Right atrium auricular region (tissue), 2 donors: Measurements from ENCODE around the gene PBRM1. TPM values are rescaled to one million over a fixed set of nuclear protein-coding genes. Genes with fewer than 3 reads are reported as not detected.

ENCODE experiments used
- DNase-seq: peaks from one replicate; pipeline ENCODE4 v3.0.0-alpha.2; 2019; ENCODE audit warnings: low spot score
- H3K27ac ChIP-seq, 2 donors: fragments of 200-600 bp; sonication (generic); 1 replicate in 1 of 2; 2 replicates in 1 of 2; pipeline ENCODE4 v1.5.1; 2016 to 2019
- H3K27me3 ChIP-seq, 2 donors: fragments of 200-600 bp; sonication (generic); one replicate each; pipeline versions ENCODE4 v1.5.1 to v1.6.0; 2017 to 2019
- H3K36me3 ChIP-seq: fragments of 200-600 bp; sonication (generic); one replicate; pipeline ENCODE4 v1.5.1; 2016
- H3K4me1 ChIP-seq, 2 donors: fragments of 200-600 bp; sonication (generic); one replicate each; pipeline versions ENCODE4 v1.5.1 to v1.6.0; 2017 to 2019
- H3K4me3 ChIP-seq, 2 donors: fragments of 200-600 bp; sonication (generic); 1 replicate in 1 of 2; 2 replicates in 1 of 2; pipeline ENCODE4 v1.5.1; 2017 to 2019; ENCODE audit warnings: mild to moderate bottlenecking in 1 of 2, moderate library complexity in 1 of 2
- H3K9me3 ChIP-seq, 2 donors: fragments of 200-600 bp; sonication (generic); one replicate each; pipeline ENCODE4 v1.5.1; 2019
- CTCF ChIP-seq, 2 donors: fragments of 200-600 bp; sonication (generic); IDR thresholded peaks; one replicate each; pipeline ENCODE4 v1.5.1; 2019; ENCODE audit warnings: antibody characterized with exemption in 2 of 2
- total RNA-seq, 2 donors: library from RNA; depleted of rRNA; stranded (reverse); fragments of >200 nt; gene quantifications; one replicate each; pipeline ENCODE4 v1.1.0, GENCODE V29; 2016

Gene PBRM1
- total RNA-seq, 2 donors from 2014 or later = 39.8 to 40.6 TPM

GRCh38 chr3:52663098-52663497 is 22.6 kb downstream of the PBRM1 start:
- DNase-seq = no peak
- Histone ChIP-seq H3K4me1 (no peaks in the 10 kb centered on the region), H3K9me3 (no peaks in the 10 kb centered on the region), H3K36me3 (peaks cover 68% of the 10 kb centered on the region), H3K27me3 (no peaks in the 10 kb centered on the region), H3K27ac (no peak overlapping the region), H3K4me3 (no peak overlapping the region)
- TF ChIP-seq CTCF (IDR thresholded peaks at IDR 0.05) = no peak

DNA sequence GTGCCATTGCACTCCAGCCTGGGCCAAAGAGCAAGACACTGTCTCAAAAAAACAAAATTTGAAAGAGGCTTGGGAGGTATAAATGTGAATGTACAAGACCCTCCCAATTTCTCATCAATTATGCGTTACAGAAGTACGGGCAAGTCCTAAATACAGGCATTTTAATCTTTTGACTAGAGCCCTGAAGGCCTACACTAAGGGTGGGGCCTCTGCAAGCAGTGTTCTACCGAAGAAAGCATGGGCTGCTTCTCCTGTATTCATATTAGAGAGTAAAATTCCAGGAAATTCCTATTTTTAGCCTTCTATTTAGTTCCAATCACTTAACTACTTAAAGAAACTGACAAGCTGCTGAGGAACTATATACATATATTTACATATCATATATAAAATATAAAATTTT is 25.7 kb downstream of the PBRM1 start:
- H3K4me1 ChIP-seq = no peaks in the 10 kb centered on the region
- no peak overlapping the region for H3K4me3 ChIP-seq
- DNase-seq = no peak
- TF ChIP-seq CTCF (IDR thresholded peaks at IDR 0.05) = no peak
- H3K27ac ChIP-seq = no peak overlapping the region
- peaks cover 76% of the 10 kb centered on the region for H3K36me3 ChIP-seq
- no peaks in the 10 kb centered on the region for H3K27me3 ChIP-seq
- no peaks in the 10 kb centered on the region for H3K9me3 ChIP-seq

DNA sequence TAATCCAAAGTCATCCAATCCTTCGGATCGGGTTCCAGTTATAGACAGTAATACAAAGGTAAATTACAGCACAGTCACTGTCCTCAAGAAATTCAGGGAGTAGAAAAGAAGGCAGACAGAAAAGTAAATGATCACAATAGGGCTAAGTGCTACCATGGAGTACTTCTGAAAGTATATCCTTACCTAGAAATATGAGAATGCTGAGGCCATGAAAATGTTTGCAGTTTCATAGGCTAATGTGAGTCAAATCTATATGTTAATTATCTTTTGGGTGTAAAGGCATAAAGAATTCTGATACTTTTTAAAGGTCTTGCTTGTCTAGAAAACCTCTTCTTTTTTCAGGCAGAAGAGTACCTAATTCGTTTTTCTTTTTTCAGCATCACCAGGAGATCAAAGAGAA is 29.8 kb downstream of the PBRM1 start:
- Histone ChIP-seq H3K9me3 (no peaks in the 10 kb centered on the region), H3K27me3 (no peaks in the 10 kb centered on the region), H3K36me3 (peaks cover 93% of the 10 kb centered on the region), H3K4me1 (no peaks in the 10 kb centered on the region), H3K4me3 (no peak overlapping the region), H3K27ac (no peak overlapping the region)
- TF ChIP-seq CTCF (IDR thresholded peaks at IDR 0.05) = no peak
- DNase-seq = no peak

DNA sequence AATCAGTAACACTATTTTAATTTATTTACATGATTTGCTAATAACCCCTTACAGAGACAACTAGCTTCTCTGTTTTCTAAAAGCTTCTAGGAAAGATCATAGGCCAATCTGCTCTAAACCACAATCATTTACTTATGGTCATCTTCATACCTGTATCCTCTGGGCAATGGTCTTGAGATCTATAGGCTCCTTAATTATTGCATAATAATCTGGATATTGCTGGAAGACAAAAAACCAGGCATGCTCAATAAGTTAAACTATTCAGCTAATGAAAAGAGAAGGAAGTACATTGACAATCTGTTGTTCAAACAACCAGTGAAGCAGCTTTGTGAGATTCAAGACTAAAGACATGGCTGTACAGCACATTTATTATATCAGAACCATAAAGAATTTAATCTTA is 34.1 kb downstream of the PBRM1 start:
- Histone ChIP-seq H3K36me3 (peaks cover 88% of the 10 kb centered on the region), H3K27ac (no peak overlapping the region), H3K27me3 (no peaks in the 10 kb centered on the region), H3K4me1 (no peaks in the 10 kb centered on the region), H3K4me3 (no peak overlapping the region), H3K9me3 (no peaks in the 10 kb centered on the region)
- TF ChIP-seq CTCF (IDR thresholded peaks at IDR 0.05) = no peak
- no peak for DNase-seq

- Histone ChIP-seq H3K4me3 (no peak overlapping the region), H3K27ac (no peak overlapping the region), H3K36me3 (peaks cover 76% of the 10 kb centered on the region), H3K4me1 (no peaks in the 10 kb centered on the region), H3K27me3 (no peaks in the 10 kb centered on the region), H3K9me3 (no peaks in the 10 kb centered on the region)
- no peak for TF ChIP-seq CTCF (IDR thresholded peaks at IDR 0.05)
- DNase-seq = no peak
Observed at GRCh38 chr3:52650439-52650838, 35.3 kb downstream of the PBRM1 start.

DNA sequence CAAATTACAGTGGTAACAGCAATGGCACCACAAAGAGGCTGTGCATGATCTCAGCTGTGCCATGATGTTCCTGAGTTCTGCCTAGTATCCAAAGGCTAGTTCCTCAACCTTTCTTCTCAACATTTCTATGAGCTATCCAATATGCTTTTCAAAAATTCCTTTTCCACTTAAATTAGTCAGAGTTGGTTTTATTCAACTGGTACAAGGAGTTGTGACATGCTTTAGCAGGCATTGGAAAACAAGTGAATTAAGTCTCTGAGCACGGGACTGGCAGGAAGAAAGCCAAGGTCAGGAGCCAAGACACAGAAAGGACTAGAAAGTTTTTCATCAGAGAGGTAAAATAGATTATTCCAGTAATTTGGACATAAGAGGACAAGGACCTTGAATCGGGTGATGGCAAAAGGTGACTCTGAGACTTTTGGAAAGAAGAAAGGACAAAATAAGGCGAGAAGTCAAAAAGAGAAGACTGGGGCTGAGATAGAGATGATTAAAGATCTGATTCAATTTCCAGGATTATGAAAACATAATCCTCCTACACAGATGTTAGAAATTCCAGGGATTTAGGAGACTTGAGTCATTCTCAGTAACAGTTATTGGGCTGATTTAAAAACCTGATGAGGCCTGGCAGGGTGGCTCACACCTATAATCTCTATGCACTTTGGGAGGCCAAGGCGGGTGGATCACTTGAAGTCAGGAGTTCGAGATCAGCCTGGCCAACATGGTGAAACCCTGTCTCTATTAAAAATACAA is 36.1 kb downstream of the PBRM1 start:
- H3K9me3 ChIP-seq = no peaks in the 10 kb centered on the region
- H3K4me1 ChIP-seq = no peaks in the 10 kb centered on the region
- H3K36me3 ChIP-seq = peaks cover 68% of the 10 kb centered on the region
- no peak for DNase-seq
- no peak for TF ChIP-seq CTCF (IDR thresholded peaks at IDR 0.05)
- H3K4me3 ChIP-seq = no peak overlapping the region
- H3K27me3 ChIP-seq = no peaks in the 10 kb centered on the region
- no peak overlapping the region for H3K27ac ChIP-seq
